CD8-positive, alpha-beta memory T cell (primary cell): ENCODE measurements around the gene MAST4. TPM values are rescaled to one million over a fixed set of nuclear protein-coding genes. Genes with fewer than 3 reads are reported as not detected.

Experiments used
- CTCF ChIA-PET: fragments of 350-600 bp; sonication (Branson Sonifier 250); formaldehyde crosslinking; loops from one replicate; lab custom pipeline; 2021; ENCODE audit warnings: antibody characterized with exemption; lab: Charles Lee
- POLR2A ChIA-PET: fragments of 350-600 bp; sonication (Branson Sonifier 250); formaldehyde crosslinking; loops from one replicate; lab custom pipeline; 2021; ENCODE audit warnings: antibody characterized with exemption; lab: Charles Lee
- DNase-seq, 5 donors: peaks; one replicate each; pipeline versions ENCODE4 v3.0.0 to v3.0.0-alpha.2; 2020 to 2022; ENCODE audit warnings: mixed read lengths in 1 of 5
- H3K27ac ChIP-seq: one replicate; pipeline ENCODE4 v1.7.0; 2013; ENCODE audit warnings: low read depth, mild to moderate bottlenecking, low read length, moderate library complexity
- H3K27me3 ChIP-seq: 2 replicates; pipeline ENCODE4 v1.7.0; 2013; ENCODE audit warnings: low read length, mild to moderate bottlenecking; ENCODE audit not compliant: insufficient read depth, poor library complexity, severe bottlenecking
- H3K36me3 ChIP-seq: 2 replicates; pipeline ENCODE4 v1.7.0; 2013; ENCODE audit warnings: mild to moderate bottlenecking, low read length, moderate library complexity; ENCODE audit not compliant: insufficient read depth
- H3K4me1 ChIP-seq: 2 replicates; pipeline ENCODE4 v1.7.0; 2013; ENCODE audit warnings: mild to moderate bottlenecking, low read length, moderate library complexity; ENCODE audit not compliant: insufficient read depth
- H3K4me3 ChIP-seq: 2 replicates; pipeline ENCODE4 v1.7.0; 2013; ENCODE audit warnings: mild to moderate bottlenecking, low read length
- H3K9me3 ChIP-seq: 2 replicates; pipeline ENCODE4 v1.7.0; 2013; ENCODE audit warnings: mild to moderate bottlenecking, low read length
- H3K27ac Mint-ChIP-seq, 8 donors: one replicate each; pipeline ENCODE4 v1.8.0; 2020 to 2021; ENCODE audit warnings: mixed read lengths in 8 of 8, mild to moderate bottlenecking in 6 of 8, inconsistent platforms in 3 of 8, moderate library complexity in 3 of 8
- H3K27me3 Mint-ChIP-seq, 2 donors: one replicate each; pipeline ENCODE4 v1.8.0; 2020 to 2021; ENCODE audit warnings: mixed read lengths in 2 of 2, mild to moderate bottlenecking in 1 of 2, moderate library complexity in 1 of 2
- H3K36me3 Mint-ChIP-seq, 3 donors: one replicate each; pipeline ENCODE4 v1.8.0; 2020 to 2021; ENCODE audit warnings: mixed read lengths in 3 of 3, inconsistent platforms in 1 of 3, mild to moderate bottlenecking in 1 of 3
- H3K4me1 Mint-ChIP-seq, 3 donors: one replicate each; pipeline ENCODE4 v1.8.0; 2020 to 2021; ENCODE audit warnings: mixed read lengths in 3 of 3, inconsistent platforms in 1 of 3, mild to moderate bottlenecking in 1 of 3
- H3K4me3 Mint-ChIP-seq, 7 donors: one replicate each; pipeline ENCODE4 v1.8.0; 2020 to 2021; ENCODE audit warnings: mixed read lengths in 7 of 7, mild to moderate bottlenecking in 6 of 7, moderate library complexity in 4 of 7, inconsistent platforms in 2 of 7
- H3K9me3 Mint-ChIP-seq, 5 donors: one replicate each; pipeline ENCODE4 v1.8.0; 2020 to 2022; ENCODE audit warnings: mixed read lengths in 5 of 5, mild to moderate bottlenecking in 3 of 5, moderate library complexity in 2 of 5, inconsistent platforms in 1 of 5
- polyA plus RNA-seq: library from polyadenylated mRNA; unstranded; fragments of 300-500 nt; fragmentation: Illumina TruSeq; gene quantifications from one replicate; pipeline ENCODE4 v1.2.3, GENCODE V29; 2021
- total RNA-seq, 2 experiments: library from RNA; stranded (reverse); gene quantifications; one replicate each; pipeline ENCODE4 v1.2.3, GENCODE V29; 2021

MAST4 gene
- total and polyA plus RNA-seq, 3 experiments from 2014 or later, result 5.0 to 7.2 (median 6.5) TPM

GRCh38 chr5:67189079-67189354 is 592.8 kb downstream of the MAST4 start:
- no peak overlapping the region for H3K27ac ChIP-seq
- Mint-ChIP-seq H3K27ac (peak overlapping the region in 3 of 8 donors; percentile 11 to 70 (median 49)), H3K36me3 (peaks cover 0 to 10% (median 3%) of the 10 kb centered on the region in 3 donors), H3K4me1 (peaks cover 25 to 36% (median 28%) of the 10 kb centered on the region in 3 donors), H3K4me3 (peak overlapping the region in 2 of 7 donors; percentile 14 to 30), H3K27me3 (no peaks in the 10 kb centered on the region), H3K9me3 (no peaks in the 10 kb centered on the region)
- no peaks in the 10 kb centered on the region for H3K27me3 ChIP-seq
- DNase-seq, result no peak
- ChIA-PET POLR2A (no interaction called here), CTCF (interaction anchor here (1.2 kb wide), 2 partner anchors 18 to 23 kb away, joined by 3 to 4 read pairs; no protein-coding TSS in a partner anchor)
- H3K36me3 ChIP-seq, result no peaks in the 10 kb centered on the region
- H3K4me1 ChIP-seq, result peaks cover 28% of the 10 kb centered on the region
- no peaks in the 10 kb centered on the region for H3K9me3 ChIP-seq
- H3K4me3 ChIP-seq, result no peak overlapping the region

GRCh38 chr5:67189931-67190330 is 593.7 kb downstream of the MAST4 start:
- CTCF ChIA-PET, result interaction anchor here (1.2 kb wide), 2 partner anchors 17 to 23 kb away, joined by 3 to 4 read pairs; no protein-coding TSS in a partner anchor
- Mint-ChIP-seq H3K9me3 (no peaks in the 10 kb centered on the region), H3K36me3 (peaks cover 0 to 16% (median 3%) of the 10 kb centered on the region in 3 donors), H3K27me3 (no peaks in the 10 kb centered on the region), H3K4me1 (peaks cover 25 to 40% (median 35%) of the 10 kb centered on the region in 3 donors), H3K4me3 (no peak overlapping the region), H3K27ac (no peak overlapping the region)
- Histone ChIP-seq H3K9me3 (no peaks in the 10 kb centered on the region), H3K4me1 (peaks cover 28% of the 10 kb centered on the region), H3K36me3 (no peaks in the 10 kb centered on the region), H3K4me3 (no peak overlapping the region), H3K27me3 (no peaks in the 10 kb centered on the region), H3K27ac (no peak overlapping the region)
- POLR2A ChIA-PET, result no interaction called here
- no peak for DNase-seq

GRCh38 chr5:67190410-67190809 is 594.2 kb downstream of the MAST4 start:
- Histone ChIP-seq H3K36me3 (no peaks in the 10 kb centered on the region), H3K4me3 (no peak overlapping the region), H3K27ac (no peak overlapping the region), H3K9me3 (no peaks in the 10 kb centered on the region), H3K4me1 (peaks cover 28% of the 10 kb centered on the region), H3K27me3 (no peaks in the 10 kb centered on the region)
- Mint-ChIP-seq H3K9me3 (no peaks in the 10 kb centered on the region), H3K4me1 (peaks cover 25 to 40% (median 35%) of the 10 kb centered on the region in 3 donors), H3K36me3 (peaks cover 0 to 16% (median 3%) of the 10 kb centered on the region in 3 donors), H3K27me3 (no peaks in the 10 kb centered on the region), H3K4me3 (peak overlapping the region in 1 of 7 donors; percentile 49), H3K27ac (no peak overlapping the region)
- DNase-seq, result no peak
- CTCF ChIA-PET, result no interaction called here
- POLR2A ChIA-PET, result no interaction called here

- Histone ChIP-seq H3K27me3 (no peaks in the 10 kb centered on the region), H3K4me3 (no peak overlapping the region), H3K9me3 (no peaks in the 10 kb centered on the region), H3K36me3 (no peaks in the 10 kb centered on the region), H3K4me1 (peaks cover 28% of the 10 kb centered on the region), H3K27ac (no peak overlapping the region)
- Mint-ChIP-seq H3K4me3 (no peak overlapping the region), H3K27ac (no peak overlapping the region), H3K4me1 (peaks cover 28 to 40% (median 35%) of the 10 kb centered on the region in 3 donors), H3K9me3 (no peaks in the 10 kb centered on the region), H3K36me3 (peaks cover 0 to 16% (median 3%) of the 10 kb centered on the region in 3 donors), H3K27me3 (no peaks in the 10 kb centered on the region)
- CTCF ChIA-PET, result interaction anchor here (0.9 kb wide), 1 partner anchor 9 kb away, joined by 3 read pairs; no protein-coding TSS in a partner anchor
- DNase-seq, result no peak
- POLR2A ChIA-PET, result no interaction called here
These were observed 594.7 kb downstream of the MAST4 start for GRCh38 chr5:67190861-67191260.

- peaks cover 13 to 26% (median 26%) of the 10 kb centered on the region in 3 donors for H3K4me1 Mint-ChIP-seq
- no peak overlapping the region for H3K4me3 ChIP-seq
- CTCF ChIA-PET, result interaction anchor here (0.7 kb wide), 1 partner anchor 16 kb away, joined by 3 read pairs; no protein-coding TSS in a partner anchor
These were observed 596.7 kb downstream of the MAST4 start for GRCh38 chr5:67192719-67193438.

GRCh38 chr5:67193439-67193807 is 597.2 kb downstream of the MAST4 start:
- Mint-ChIP-seq H3K4me3 (no peak overlapping the region), H3K36me3 (peaks cover 0 to 24% (median 0%) of the 10 kb centered on the region in 3 donors), H3K4me1 (peaks cover 12 to 27% (median 23%) of the 10 kb centered on the region in 3 donors)

More at GRCh38 chr5:67192719-67193438, 596.7 kb downstream of the MAST4 start:
- no peaks in the 10 kb centered on the region for H3K9me3 ChIP-seq
- peaks cover 14% of the 10 kb centered on the region for H3K4me1 ChIP-seq
- Mint-ChIP-seq H3K27me3 (no peaks in the 10 kb centered on the region), H3K9me3 (no peaks in the 10 kb centered on the region), H3K27ac (no peak overlapping the region), H3K36me3 (peaks cover 0 to 18% (median 0%) of the 10 kb centered on the region in 3 donors), H3K4me3 (no peak overlapping the region)
- no peak overlapping the region for H3K27ac ChIP-seq
- DNase-seq, result no peak
- no peaks in the 10 kb centered on the region for H3K36me3 ChIP-seq
- POLR2A ChIA-PET, result no interaction called here
- no peaks in the 10 kb centered on the region for H3K27me3 ChIP-seq

GRCh38 chr5:67194166-67194565 is 598.0 kb downstream of the MAST4 start:
- Histone ChIP-seq H3K27ac (no peak overlapping the region), H3K36me3 (no peaks in the 10 kb centered on the region), H3K4me3 (no peak overlapping the region), H3K9me3 (no peaks in the 10 kb centered on the region), H3K4me1 (peaks cover 1% of the 10 kb centered on the region), H3K27me3 (no peaks in the 10 kb centered on the region)
- ChIA-PET CTCF (no interaction called here), POLR2A (interaction anchor here (0.6 kb wide), 1 partner anchor 27 kb away, joined by 6 read pairs; no protein-coding TSS in a partner anchor)
- DNase-seq, result no peak
- H3K4me1 Mint-ChIP-seq, result peaks cover 11 to 27% (median 23%) of the 10 kb centered on the region in 3 donors
- peak overlapping the region in 1 of 8 donors; percentile 1 for H3K27ac Mint-ChIP-seq
- H3K27me3 Mint-ChIP-seq, result no peaks in the 10 kb centered on the region
- H3K36me3 Mint-ChIP-seq, result peaks cover 0 to 31% (median 3%) of the 10 kb centered on the region in 3 donors
- peaks cover 0 to 4% (median 0%) of the 10 kb centered on the region in 5 donors for H3K9me3 Mint-ChIP-seq
- no peak overlapping the region for H3K4me3 Mint-ChIP-seq

More at GRCh38 chr5:67193439-67193807, 597.2 kb downstream of the MAST4 start:
- Histone ChIP-seq H3K9me3 (no peaks in the 10 kb centered on the region), H3K27me3 (no peaks in the 10 kb centered on the region), H3K4me1 (peaks cover 9% of the 10 kb centered on the region), H3K4me3 (no peak overlapping the region), H3K27ac (no peak overlapping the region), H3K36me3 (no peaks in the 10 kb centered on the region)
- DNase-seq, result no peak
- ChIA-PET CTCF (no interaction called here), POLR2A (interaction anchor here (0.6 kb wide), 1 partner anchor 27 kb away, joined by 6 read pairs; no protein-coding TSS in a partner anchor)
- H3K9me3 Mint-ChIP-seq, result no peaks in the 10 kb centered on the region
- H3K27ac Mint-ChIP-seq, result peak overlapping the region in 1 of 8 donors; percentile 27
- no peaks in the 10 kb centered on the region for H3K27me3 Mint-ChIP-seq
